Right atrium auricular region (tissue), 2 donors: ENCODE results near the gene SRSF7. TPM values are rescaled to one million over a fixed set of nuclear protein-coding genes. Genes with fewer than 3 reads are reported as not detected.

Source experiments
- DNase-seq: peaks from one replicate; pipeline ENCODE4 v3.0.0-alpha.2; 2019; ENCODE audit warnings: low spot score
- H3K27ac ChIP-seq, 2 donors: fragments of 200-600 bp; sonication (generic); 1 replicate in 1 of 2; 2 replicates in 1 of 2; pipeline ENCODE4 v1.5.1; 2016 to 2019
- H3K27me3 ChIP-seq, 2 donors: fragments of 200-600 bp; sonication (generic); one replicate each; pipeline versions ENCODE4 v1.5.1 to v1.6.0; 2017 to 2019
- H3K36me3 ChIP-seq: fragments of 200-600 bp; sonication (generic); one replicate; pipeline ENCODE4 v1.5.1; 2016
- H3K4me1 ChIP-seq, 2 donors: fragments of 200-600 bp; sonication (generic); one replicate each; pipeline versions ENCODE4 v1.5.1 to v1.6.0; 2017 to 2019
- H3K4me3 ChIP-seq, 2 donors: fragments of 200-600 bp; sonication (generic); 1 replicate in 1 of 2; 2 replicates in 1 of 2; pipeline ENCODE4 v1.5.1; 2017 to 2019; ENCODE audit warnings: mild to moderate bottlenecking in 1 of 2, moderate library complexity in 1 of 2
- H3K9me3 ChIP-seq, 2 donors: fragments of 200-600 bp; sonication (generic); one replicate each; pipeline ENCODE4 v1.5.1; 2019
- CTCF ChIP-seq, 2 donors: fragments of 200-600 bp; sonication (generic); IDR thresholded peaks; one replicate each; pipeline ENCODE4 v1.5.1; 2019; ENCODE audit warnings: antibody characterized with exemption in 2 of 2
- total RNA-seq, 2 donors: library from RNA; depleted of rRNA; stranded (reverse); fragments of >200 nt; gene quantifications; one replicate each; pipeline ENCODE4 v1.1.0, GENCODE V29; 2016

Gene SRSF7
- total RNA-seq, 2 donors from 2014 or later, result 32.1 to 44.3 TPM

GRCh38 chr2:38697116-38697840 is 53.9 kb downstream of the SRSF7 start:
- Histone ChIP-seq H3K36me3 (no peaks in the 10 kb centered on the region), H3K27ac (no peak overlapping the region), H3K27me3 (no peaks in the 10 kb centered on the region), H3K4me1 (peaks cover 0 to 5% of the 10 kb centered on the region in 2 donors), H3K9me3 (no peaks in the 10 kb centered on the region), H3K4me3 (no peak overlapping the region)
- DNase-seq, result no peak
- TF ChIP-seq CTCF (IDR thresholded peaks at IDR 0.05), result no peak

Other genes with a start within 250 kb of the SRSF7 start
- gene HNRNPLL, start 148.4 kb downstream of the SRSF7 start, total RNA-seq, result 10 to 100 TPM; 17.8 to 19.1 TPM
- gene GALM, start 85.2 kb downstream of the SRSF7 start, total RNA-seq, result 10 to 100 TPM; 13.9 to 17.9 TPM
- 1 to 10 TPM; 2.2 to 3.9 TPM for gene GEMIN6, start 26.8 kb upstream of the SRSF7 start, total RNA-seq
- gene DHX57, start 124.6 kb upstream of the SRSF7 start, total RNA-seq, result 1 to 10 TPM; 6.9 to 7.2 TPM
- gene MORN2, start 124.6 kb upstream of the SRSF7 start, total RNA-seq, result 10 to 100 TPM; 14.8 to 18.4 TPM
- gene ARHGEF33, start 138.5 kb upstream of the SRSF7 start, total RNA-seq, result 1 to 10 TPM in 1 of 2 donors, under 1 TPM in 1; 0.24 to 1.0 TPM